B cell (primary cell): ENCODE data around the gene CFAP70. TPM values are rescaled to one million over a fixed set of nuclear protein-coding genes. Genes with fewer than 3 reads are reported as not detected.

ENCODE experiments used
- ATAC-seq: fragments of 200-7000 bp; cut with Tn5 transposase; one replicate; pipeline ENCODE4 v1.10.0; 2021; ENCODE audit warnings: low read depth, mild to moderate bottlenecking, moderate number of reproducible peaks, moderate library complexity
- CTCF ChIA-PET: fragments of 350-600 bp; sonication (Branson Sonifier 250); formaldehyde crosslinking; loops from one replicate; lab custom pipeline; 2021; ENCODE audit warnings: antibody characterized with exemption, inconsistent platforms; lab: Charles Lee
- POLR2A ChIA-PET: fragments of 350-600 bp; sonication (Branson Sonifier 250); formaldehyde crosslinking; loops from one replicate; lab custom pipeline; 2021; ENCODE audit warnings: antibody characterized with exemption; lab: Charles Lee
- DNase-seq: peaks from one replicate; pipeline ENCODE4 v3.0.0; 2013
- H2AFZ ChIP-seq: 2 replicates; pipeline ENCODE4 v1.6.1; 2012; ENCODE audit warnings: mild to moderate bottlenecking, low read depth, low read length; ENCODE audit not compliant: insufficient read depth, poor library complexity, severe bottlenecking
- H3K27ac ChIP-seq, 2 donors: 1 replicate in 1 of 2; 2 replicates in 1 of 2; pipeline ENCODE4 v1.5.1; 2012 to 2013; ENCODE audit warnings: low read length in 2 of 2, mild to moderate bottlenecking in 2 of 2, moderate library complexity in 1 of 2
- H3K27me3 ChIP-seq, 4 experiments: fragments of 200-600 bp in 1 of 4; sonication (generic) in 1 of 4; replicated peaks in 1 of 4; 1 replicate in 2 of 4; 2 replicates in 2 of 4; pipeline versions ENCODE4 v1.6.1 to v1.7.0; 2013 to 2016; ENCODE audit warnings: low read length in 3 of 4, mild to moderate bottlenecking in 2 of 4, mixed read lengths in 1 of 4, moderate library complexity in 1 of 4; ENCODE audit not compliant: insufficient read depth in 4 of 4, control insufficient read depth in 3 of 4; ENCODE audit errors: control extremely low read depth in 1 of 4
- H3K36me3 ChIP-seq, 2 experiments: replicated peaks in 1 of 2; 1 replicate in 1 of 2; 2 replicates in 1 of 2; pipeline versions ENCODE4 v1.6.1 to v1.7.1; 2013; ENCODE audit warnings: low read length in 1 of 2; ENCODE audit not compliant: insufficient read depth in 2 of 2, control insufficient read depth in 1 of 2; ENCODE audit errors: control extremely low read depth in 1 of 2, extremely low read depth in 1 of 2
- H3K4me1 ChIP-seq, 2 donors: fragments of 200-600 bp in 1 of 2; sonication (generic) in 1 of 2; 1 replicate in 1 of 2; 2 replicates in 1 of 2; pipeline versions ENCODE4 v1.5.1 to v1.6.1; 2013 to 2017; ENCODE audit warnings: low read length in 2 of 2; ENCODE audit not compliant: control insufficient read depth in 2 of 2, insufficient read depth in 2 of 2
- H3K4me2 ChIP-seq: replicated peaks from 2 replicates; pipeline ENCODE3; 2012; ENCODE audit warnings: mild to moderate bottlenecking, low read depth, low read length; ENCODE audit not compliant: poor library complexity, severe bottlenecking
- H3K4me3 ChIP-seq, 5 experiments: fragments of 200-600 bp in 1 of 5; sonication (generic) in 1 of 5; 1 replicate in 3 of 5; 2 replicates in 2 of 5; pipeline versions ENCODE4 v1.5.1 to v1.7.0; 2011 to 2016; ENCODE audit warnings: low read length in 4 of 5, mild to moderate bottlenecking in 4 of 5, low read depth in 2 of 5, control low read depth in 1 of 5, moderate library complexity in 1 of 5; ENCODE audit not compliant: insufficient read depth in 1 of 5; ENCODE audit errors: control extremely low read depth in 1 of 5, extremely low read depth in 1 of 5
- H3K79me2 ChIP-seq: fragments of 200-600 bp; sonication (generic); one replicate; pipeline ENCODE4 v1.6.0; 2016; ENCODE audit warnings: low read length; ENCODE audit not compliant: control insufficient read depth, insufficient read depth
- H3K9ac ChIP-seq: fragments of 200-600 bp; sonication (generic); 2 replicates; pipeline ENCODE4 v1.6.1; 2017; ENCODE audit warnings: mild to moderate bottlenecking, low read length, moderate library complexity
- H3K9me3 ChIP-seq, 3 donors: one replicate each; pipeline versions ENCODE4 v1.6.1 to v1.7.1; 2013; ENCODE audit warnings: low read length in 2 of 3; ENCODE audit not compliant: control insufficient read depth in 2 of 3, insufficient read depth in 1 of 3; ENCODE audit errors: control extremely low read depth in 1 of 3
- H4K20me1 ChIP-seq: 2 replicates; pipeline ENCODE4 v1.6.0; 2012; ENCODE audit warnings: mild to moderate bottlenecking, low read length; ENCODE audit not compliant: insufficient read depth, control insufficient read depth, poor library complexity, severe bottlenecking
- H3K27ac Mint-ChIP-seq: one replicate; pipeline ENCODE4 v1.8.0; 2021; ENCODE audit warnings: mixed read lengths
- H3K27me3 Mint-ChIP-seq: one replicate; pipeline ENCODE4 v1.8.0; 2021; ENCODE audit warnings: mixed read lengths
- H3K4me1 Mint-ChIP-seq: one replicate; pipeline ENCODE4 v1.8.0; 2021; ENCODE audit warnings: mixed read lengths
- H3K4me3 Mint-ChIP-seq: one replicate; pipeline ENCODE4 v1.8.0; 2021; ENCODE audit warnings: mixed read lengths
- H3K9me3 Mint-ChIP-seq: one replicate; pipeline ENCODE4 v1.8.0; 2022; ENCODE audit warnings: mixed read lengths; ENCODE audit not compliant: insufficient read depth
- CTCF ChIP-seq: fragments of 200-600 bp; IDR thresholded peaks from one replicate; pipeline ENCODE4 v1.8.0; 2022; ENCODE audit warnings: antibody characterized with exemption, mild to moderate bottlenecking
- EZH2 ChIP-seq: IDR thresholded peaks from 2 replicates; pipeline ENCODE4 v1.6.1; 2012; ENCODE audit warnings: borderline replicate concordance, low read depth, mild to moderate bottlenecking, moderate library complexity, low read length; ENCODE audit not compliant: insufficient read depth, poor library complexity, severe bottlenecking
- WGBS: methylation state at CpG from one replicate; pipeline ENCODE4 v1.1.5; 2013; ENCODE audit warnings: missing lambda C conversion rate; ENCODE audit not compliant: insufficient coverage; 5-methylcytosine and 5-hydroxymethylcytosine counted together
- intact Hi-C: fragments of 100-400 bp; cut with micrococcal nuclease; formaldehyde crosslinking; loops from one replicate; pipeline ENCODE4 v1.10.0; 2022
- polyA plus RNA-seq: library from polyadenylated mRNA; depleted of rRNA; stranded (reverse); fragments of >200 nt; gene quantifications from 2 replicates; pipeline ENCODE4 v1.2.3, GENCODE V29; 2012
- total RNA-seq, 2 donors: library from RNA; stranded (reverse); fragments of 120-200 nt in 1 of 2; gene quantifications; 1 replicate in 1 of 2; 2 replicates in 1 of 2; pipeline versions ENCODE4 v1.2.3 to v1.2.4, GENCODE V29; 2013 to 2022

The CFAP70 gene
- total and polyA plus RNA-seq, 2 donors (not counting 1 experiment from before 2014, with no cell fraction given): 1.6 to 3.6 TPM

DNA sequence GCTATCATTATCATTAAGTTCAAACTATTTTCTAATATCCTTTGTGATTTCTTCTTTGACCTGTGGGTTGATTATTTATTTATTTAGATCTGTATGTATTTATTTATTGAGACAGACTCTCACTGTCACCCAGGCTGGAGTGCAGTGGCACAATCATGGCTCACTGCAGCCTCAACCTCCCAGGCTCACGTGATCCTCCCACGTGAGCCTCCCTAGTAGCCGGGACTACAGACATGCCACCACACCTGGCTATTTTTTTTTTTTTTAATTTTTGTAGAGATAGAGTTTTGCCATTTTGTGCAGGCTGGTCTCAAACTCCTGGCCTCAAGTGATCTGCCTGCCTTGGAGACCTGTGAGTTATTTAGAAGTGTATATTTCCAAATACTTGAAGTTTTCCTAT is 77.6 kb downstream of the CFAP70 start:
- Histone ChIP-seq H3K27ac (no peak overlapping the region), H3K36me3 (no peaks in the 10 kb centered on the region), H3K4me3 (no peak overlapping the region), H3K27me3 (no peaks in the 10 kb centered on the region), H2AFZ (no peak overlapping the region), H3K4me2 (no peak overlapping the region), H3K9me3 (peaks cover 0 to 1% (median 0%) of the 10 kb centered on the region in 3 donors), H4K20me1 (no peaks in the 10 kb centered on the region), H3K9ac (no peak overlapping the region), H3K4me1 (no peaks in the 10 kb centered on the region), H3K79me2 (no peaks in the 10 kb centered on the region)
- intact Hi-C loops: no loop called here
- WGBS: no CpG with 5 or more reads among the region's 3 CpGs
- ATAC-seq: no peak
- POLR2A ChIA-PET: no interaction called here
- H3K4me3 Mint-ChIP-seq: no peak overlapping the region
- no peaks in the 10 kb centered on the region for H3K9me3 Mint-ChIP-seq
- H3K4me1 Mint-ChIP-seq: peaks cover 3% of the 10 kb centered on the region
- H3K27ac Mint-ChIP-seq: no peak overlapping the region
- DNase-seq: no peak
- TF ChIP-seq EZH2 (no peak), CTCF (no peak)
- no peaks in the 10 kb centered on the region for H3K27me3 Mint-ChIP-seq
- CTCF ChIA-PET: no interaction called here

DNA sequence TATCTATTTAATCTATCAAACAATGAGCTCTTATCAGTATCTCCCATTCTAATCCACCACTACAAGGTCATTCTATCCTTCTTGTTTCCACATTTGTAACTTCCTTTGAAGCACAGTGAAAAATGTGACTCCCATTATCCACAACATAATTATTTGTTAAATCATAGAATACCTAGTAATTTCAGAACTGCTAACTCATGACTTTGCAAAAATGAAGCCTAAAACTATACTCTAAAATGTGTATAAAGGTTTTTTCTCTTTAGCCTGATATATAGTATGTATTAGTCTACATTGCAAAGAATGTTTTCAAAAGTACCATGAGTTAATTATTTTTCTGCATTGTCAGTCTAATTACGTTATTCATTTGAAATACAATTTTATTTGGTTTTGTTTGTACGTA is 94.2 kb downstream of the CFAP70 start:
- no peak overlapping the region for H3K27ac Mint-ChIP-seq
- DNase-seq: no peak
- POLR2A ChIA-PET: no interaction called here

More for the DNA sequence above, 94.2 kb downstream of the CFAP70 start:
- H2AFZ ChIP-seq: no peak overlapping the region
- Mint-ChIP-seq H3K4me3 (no peak overlapping the region), H3K9me3 (no peaks in the 10 kb centered on the region), H3K27me3 (no peaks in the 10 kb centered on the region), H3K4me1 (no peaks in the 10 kb centered on the region)
- no peak overlapping the region for H3K27ac ChIP-seq
- H3K27me3 ChIP-seq: no peaks in the 10 kb centered on the region
- intact Hi-C loops: loop anchor here (1.0 kb wide), 1 partner anchor 380 kb away; no protein-coding TSS in a partner anchor
- ATAC-seq: no peak
- no peaks in the 10 kb centered on the region for H3K79me2 ChIP-seq
- no peak overlapping the region for H3K9ac ChIP-seq
- no peak overlapping the region for H3K4me3 ChIP-seq
- no peaks in the 10 kb centered on the region for H3K4me1 ChIP-seq
- no CpG with 5 or more reads among the region's 2 CpGs for WGBS
- no peak overlapping the region for H3K4me2 ChIP-seq
- no peaks in the 10 kb centered on the region for H3K36me3 ChIP-seq
- peaks cover 0 to 5% (median 0%) of the 10 kb centered on the region in 3 donors for H3K9me3 ChIP-seq
- TF ChIP-seq CTCF (no peak), EZH2 (no peak)
- H4K20me1 ChIP-seq: no peaks in the 10 kb centered on the region
- CTCF ChIA-PET: interaction anchor here (0.7 to 2.3 kb wide), 11 partner anchors 9 to 384 kb away, joined by 3 to 33 read pairs (median 3); partner anchors contain the start of genes MRPS16 and MYOZ1
